Thyroid gland (tissue), 4 donors: Measurements from ENCODE around the gene PROCR.

Experiments
- CTCF ChIP-seq, 6 experiments: fragments of 200-600 bp in 3 of 6; fragments of 450-650 bp in 3 of 6; sonication (generic) in 3 of 6; IDR thresholded peaks; one replicate each; pipeline ENCODE4 v1.5.1; 2016 to 2019; ENCODE audit warnings: antibody characterized with exemption in 6 of 6, mild to moderate bottlenecking in 2 of 6, inconsistent platforms in 1 of 6, moderate library complexity in 1 of 6
- POLR2A ChIP-seq, 2 donors: fragments of 450-650 bp; IDR thresholded peaks; one replicate each; pipeline ENCODE4 v1.6.1; 2017; ENCODE audit warnings: antibody characterized with exemption in 2 of 2, mild to moderate bottlenecking in 2 of 2, moderate library complexity in 1 of 2

DNA sequence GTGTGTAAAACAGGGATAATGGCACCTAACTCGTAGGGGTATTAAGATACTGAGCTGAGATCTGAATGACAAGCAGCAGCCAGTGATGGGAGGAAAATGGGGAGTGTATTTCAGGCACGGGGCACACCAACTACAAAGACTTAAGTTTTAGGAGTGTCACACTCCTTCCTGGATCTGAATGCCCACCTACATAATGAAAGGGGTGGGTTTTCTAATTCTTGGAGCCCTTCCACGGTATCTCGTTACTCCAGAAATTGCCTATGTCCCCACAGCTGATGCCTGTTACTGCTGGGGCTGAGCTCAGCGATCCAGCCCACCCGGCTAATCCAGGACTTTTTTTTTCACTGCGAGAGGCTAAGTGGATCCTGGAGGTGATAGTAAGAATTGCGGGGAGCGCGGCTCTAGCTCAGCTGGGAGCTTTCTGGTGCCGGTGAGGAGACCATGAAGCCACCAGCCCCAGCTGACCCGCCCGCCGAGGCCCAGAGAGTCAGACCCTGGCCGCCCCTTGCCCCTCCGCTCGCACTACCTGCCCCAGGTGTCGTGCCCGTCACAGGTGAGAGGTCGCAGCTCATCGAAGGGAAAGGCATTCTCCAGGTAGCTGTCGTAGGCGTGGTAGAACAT lies 25.5 kb upstream of the PROCR start:
- TF ChIP-seq CTCF (IDR thresholded peaks at IDR 0.05): no peak
- no peak for TF ChIP-seq POLR2A (IDR thresholded peaks at IDR 0.05)
